ENCODE data around the gene ARAP1.

Gene ARAP1

GRCh38 chr11:72673943-72674828 lies 78.0 kb downstream of the ARAP1 start, which contains the start of gene PDE2A:
Gene PDE2A (minus strand): TSS chr11:72674422. CDS start chr11:72674207, 215 bp downstream.
- H3K27me3 ChIP-seq (ENCODE audit: control insufficient read depth, insufficient read depth, low read length, poor library complexity, severe bottlenecking) = peaks cover 60% of the 10 kb centered on the region
- H3K36me3 ChIP-seq (ENCODE audit: control insufficient read depth, insufficient read depth, low read length) = no peaks in the 10 kb centered on the region
- H3K27ac ChIP-seq (ENCODE audit: insufficient read depth, low read depth, low read length, poor library complexity, severe bottlenecking) = no peak within 1 kb of the TSS
- H3K9me3 ChIP-seq (ENCODE audit: control insufficient read depth, low read length) = no peaks in the 10 kb centered on the region
- 8 to 9% methylated on average over 21 of the region's 21 CpGs for WGBS, 2 experiments
- H3K4me3 ChIP-seq (ENCODE audit: insufficient read depth, low read depth, low read length) = no peak within 1 kb of the TSS
- H3K4me1 ChIP-seq (ENCODE audit: control insufficient read depth, insufficient read depth, low read length) = peaks cover 35% of the 10 kb centered on the region

- H3K4me3 ChIP-seq (ENCODE audit: insufficient read depth, low read depth, low read length) = no peak overlapping the region
- no peak overlapping the region for H3K27ac ChIP-seq (ENCODE audit: insufficient read depth, low read depth, low read length, poor library complexity, severe bottlenecking)
- WGBS, 2 experiments = 39 to 41% methylated on average over 12 of the region's 12 CpGs
- peaks cover 39% of the 10 kb centered on the region for H3K4me1 ChIP-seq (ENCODE audit: control insufficient read depth, insufficient read depth, low read length)
- no peaks in the 10 kb centered on the region for H3K36me3 ChIP-seq (ENCODE audit: control insufficient read depth, insufficient read depth, low read length)
- peaks cover 52% of the 10 kb centered on the region for H3K27me3 ChIP-seq (ENCODE audit: control insufficient read depth, insufficient read depth, low read length, poor library complexity, severe bottlenecking)
- no peaks in the 10 kb centered on the region for H3K9me3 ChIP-seq (ENCODE audit: control insufficient read depth, low read length)
Observed at GRCh38 chr11:72673284-72673942, 78.8 kb downstream of the ARAP1 start.

GRCh38 chr11:72672597-72673238 lies 79.5 kb downstream of the ARAP1 start:
- Histone ChIP-seq H3K27ac (ENCODE audit: insufficient read depth, low read depth, low read length, poor library complexity, severe bottlenecking) (no peak overlapping the region), H3K36me3 (ENCODE audit: control insufficient read depth, insufficient read depth, low read length) (no peaks in the 10 kb centered on the region), H3K4me3 (ENCODE audit: insufficient read depth, low read depth, low read length) (no peak overlapping the region), H3K27me3 (ENCODE audit: control insufficient read depth, insufficient read depth, low read length, poor library complexity, severe bottlenecking) (peaks cover 45% of the 10 kb centered on the region), H3K9me3 (ENCODE audit: control insufficient read depth, low read length) (no peaks in the 10 kb centered on the region), H3K4me1 (ENCODE audit: control insufficient read depth, insufficient read depth, low read length) (peaks cover 39% of the 10 kb centered on the region)
- 72 to 80% methylated on average over 4 of the region's 4 CpGs for WGBS, 2 experiments

DNA sequence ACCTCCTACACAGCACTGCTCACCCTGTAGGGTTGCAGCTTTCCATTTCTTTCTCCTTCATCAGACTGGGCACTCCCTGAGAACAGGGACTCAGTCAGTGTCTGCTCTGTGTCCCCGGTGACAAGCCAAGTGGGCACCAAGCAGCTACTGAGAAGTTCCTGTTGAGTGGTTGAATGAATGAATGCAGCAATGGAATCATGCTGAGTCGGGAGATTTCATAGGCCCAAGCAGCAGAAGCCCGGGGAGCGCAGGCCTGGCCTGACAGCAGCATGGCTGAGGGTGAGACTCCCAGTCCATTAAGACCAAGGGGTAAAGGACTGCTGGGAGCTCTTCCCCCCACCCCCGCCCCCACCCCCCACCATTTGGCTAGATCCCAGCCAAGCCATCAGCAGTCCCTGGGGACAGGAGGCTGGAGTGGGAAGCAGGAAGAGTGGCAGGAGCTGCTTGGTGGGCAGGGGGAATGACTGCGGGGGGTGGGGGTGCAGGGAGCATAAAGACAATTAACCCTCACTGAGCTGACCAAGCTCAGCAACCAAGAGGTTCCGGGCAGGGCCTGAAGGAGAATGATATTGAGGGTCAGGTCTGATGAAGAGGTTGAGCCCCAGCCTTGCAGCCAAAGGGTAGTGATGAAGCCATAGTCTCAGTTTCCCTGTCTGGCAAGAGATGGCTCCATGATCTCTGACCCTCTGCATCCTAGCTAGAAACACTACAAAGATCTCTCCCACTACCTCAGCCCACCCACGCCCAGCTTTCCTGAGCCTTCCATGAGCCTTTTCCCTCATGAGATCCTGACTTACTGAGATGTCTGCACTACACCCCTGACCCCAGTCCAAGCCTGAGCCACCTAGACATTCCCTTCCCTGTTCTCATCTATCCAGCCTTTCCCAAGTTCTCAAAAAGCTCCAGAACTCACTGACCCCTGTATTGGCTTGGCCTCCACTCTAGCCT lies 80.8 kb downstream of the ARAP1 start:
- 62 to 73% methylated on average over 7 to 8 of the region's 8 CpGs for WGBS, 2 experiments
- no peak overlapping the region for H3K27ac ChIP-seq (ENCODE audit: insufficient read depth, low read depth, low read length, poor library complexity, severe bottlenecking)
- H3K36me3 ChIP-seq (ENCODE audit: control insufficient read depth, insufficient read depth, low read length) = no peaks in the 10 kb centered on the region
- peaks cover 32% of the 10 kb centered on the region for H3K27me3 ChIP-seq (ENCODE audit: control insufficient read depth, insufficient read depth, low read length, poor library complexity, severe bottlenecking)
- peaks cover 34% of the 10 kb centered on the region for H3K4me1 ChIP-seq (ENCODE audit: control insufficient read depth, insufficient read depth, low read length)
- H3K9me3 ChIP-seq (ENCODE audit: control insufficient read depth, low read length) = no peaks in the 10 kb centered on the region
- H3K4me3 ChIP-seq (ENCODE audit: insufficient read depth, low read depth, low read length) = no peak overlapping the region

- Histone ChIP-seq H3K27ac (ENCODE audit: insufficient read depth, low read depth, low read length, poor library complexity, severe bottlenecking) (no peak overlapping the region), H3K4me1 (ENCODE audit: control insufficient read depth, insufficient read depth, low read length) (peaks cover 24% of the 10 kb centered on the region), H3K4me3 (ENCODE audit: insufficient read depth, low read depth, low read length) (no peak overlapping the region), H3K27me3 (ENCODE audit: control insufficient read depth, insufficient read depth, low read length, poor library complexity, severe bottlenecking) (peaks cover 18% of the 10 kb centered on the region), H3K36me3 (ENCODE audit: control insufficient read depth, insufficient read depth, low read length) (no peaks in the 10 kb centered on the region), H3K9me3 (ENCODE audit: control insufficient read depth, low read length) (no peaks in the 10 kb centered on the region)
- WGBS, 2 experiments = 44 to 52% methylated on average over 4 of the region's 4 CpGs
Observed at GRCh38 chr11:72670041-72670440, 82.2 kb downstream of the ARAP1 start.

DNA sequence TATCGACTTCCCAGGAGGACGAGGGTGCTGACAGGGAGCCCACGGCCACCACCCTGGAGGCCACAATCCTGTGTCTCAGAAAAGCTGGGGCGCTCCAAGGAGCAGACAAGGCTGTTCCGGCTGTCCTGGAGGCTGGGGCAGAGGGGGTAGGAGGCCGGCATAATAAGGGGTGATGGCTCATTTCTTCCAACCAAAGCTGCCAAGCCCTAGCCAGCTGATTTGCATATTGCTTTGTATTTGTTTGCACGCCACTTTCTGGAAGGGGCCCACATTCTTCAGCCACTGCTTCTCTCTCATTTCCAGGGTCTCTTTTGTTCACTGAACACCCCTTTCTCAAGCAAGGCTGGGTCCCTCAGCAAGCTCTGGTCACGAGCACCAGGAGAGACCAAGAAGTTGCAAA lies 82.7 kb downstream of the ARAP1 start:
- Histone ChIP-seq H3K4me1 (ENCODE audit: control insufficient read depth, insufficient read depth, low read length) (peaks cover 19% of the 10 kb centered on the region), H3K9me3 (ENCODE audit: control insufficient read depth, low read length) (no peaks in the 10 kb centered on the region), H3K27ac (ENCODE audit: insufficient read depth, low read depth, low read length, poor library complexity, severe bottlenecking) (no peak overlapping the region), H3K27me3 (ENCODE audit: control insufficient read depth, insufficient read depth, low read length, poor library complexity, severe bottlenecking) (peaks cover 13% of the 10 kb centered on the region), H3K36me3 (ENCODE audit: control insufficient read depth, insufficient read depth, low read length) (no peaks in the 10 kb centered on the region), H3K4me3 (ENCODE audit: insufficient read depth, low read depth, low read length) (no peak overlapping the region)
- 82 to 88% methylated on average over 8 of the region's 8 CpGs for WGBS, 2 experiments

DNA sequence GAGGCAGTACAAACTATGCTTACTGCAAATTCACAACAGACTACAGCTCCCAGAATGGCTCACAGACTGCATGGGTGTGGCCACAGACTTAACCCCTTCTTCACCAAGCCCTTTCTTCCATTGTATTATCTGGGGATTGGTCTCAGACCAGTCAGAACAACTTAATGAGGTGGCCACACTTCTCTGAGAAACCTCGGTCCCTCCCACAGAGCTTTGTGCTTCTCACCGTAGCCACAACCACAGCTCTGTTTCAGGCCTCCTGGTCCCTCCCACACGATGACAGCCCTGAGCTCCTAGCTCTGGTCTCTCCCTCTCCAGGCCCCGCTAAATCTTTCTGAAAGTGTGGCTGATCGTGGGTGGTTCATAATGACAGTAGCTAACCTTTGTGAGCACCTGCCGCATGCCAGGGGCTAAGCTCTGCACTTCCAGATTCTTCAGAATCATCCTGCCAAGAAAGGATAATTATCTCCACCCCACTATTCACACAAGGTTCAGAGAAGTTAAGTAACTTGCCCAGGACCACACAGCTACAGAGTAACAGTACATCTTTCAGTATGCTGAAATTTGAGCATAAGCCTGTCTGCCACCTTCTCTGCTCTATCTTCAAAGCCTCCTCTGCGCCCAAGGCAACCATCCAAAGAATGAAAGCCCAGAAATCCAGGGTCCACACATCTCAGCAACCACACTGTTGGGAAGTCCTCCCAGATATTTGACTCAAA lies 83.4 kb downstream of the ARAP1 start:
- no peaks in the 10 kb centered on the region for H3K9me3 ChIP-seq (ENCODE audit: control insufficient read depth, low read length)

GRCh38 chr11:72665911-72666472 lies 86.2 kb downstream of the ARAP1 start:
- Histone ChIP-seq H3K4me3 (ENCODE audit: insufficient read depth, low read depth, low read length) (no peak overlapping the region), H3K4me1 (ENCODE audit: control insufficient read depth, insufficient read depth, low read length) (peaks cover 10% of the 10 kb centered on the region), H3K27ac (ENCODE audit: insufficient read depth, low read depth, low read length, poor library complexity, severe bottlenecking) (no peak overlapping the region), H3K9me3 (ENCODE audit: control insufficient read depth, low read length) (no peaks in the 10 kb centered on the region), H3K27me3 (ENCODE audit: control insufficient read depth, insufficient read depth, low read length, poor library complexity, severe bottlenecking) (no peaks in the 10 kb centered on the region), H3K36me3 (ENCODE audit: control insufficient read depth, insufficient read depth, low read length) (no peaks in the 10 kb centered on the region)
- WGBS, 2 experiments = 61 to 68% methylated on average over 6 of the region's 6 CpGs

More for the DNA sequence above, 83.4 kb downstream of the ARAP1 start:
- no peaks in the 10 kb centered on the region for H3K36me3 ChIP-seq (ENCODE audit: control insufficient read depth, insufficient read depth, low read length)
- peaks cover 11% of the 10 kb centered on the region for H3K4me1 ChIP-seq (ENCODE audit: control insufficient read depth, insufficient read depth, low read length)
- peaks cover 6% of the 10 kb centered on the region for H3K27me3 ChIP-seq (ENCODE audit: control insufficient read depth, insufficient read depth, low read length, poor library complexity, severe bottlenecking)
- 62 to 65% methylated on average over 7 of the region's 7 CpGs for WGBS, 2 experiments
- no peak overlapping the region for H3K27ac ChIP-seq (ENCODE audit: insufficient read depth, low read depth, low read length, poor library complexity, severe bottlenecking)
- H3K4me3 ChIP-seq (ENCODE audit: insufficient read depth, low read depth, low read length) = no peak overlapping the region

- Histone ChIP-seq H3K4me1 (ENCODE audit: control insufficient read depth, insufficient read depth, low read length) (peaks cover 11% of the 10 kb centered on the region), H3K27ac (ENCODE audit: insufficient read depth, low read depth, low read length, poor library complexity, severe bottlenecking) (no peak overlapping the region), H3K36me3 (ENCODE audit: control insufficient read depth, insufficient read depth, low read length) (no peaks in the 10 kb centered on the region), H3K4me3 (ENCODE audit: insufficient read depth, low read depth, low read length) (no peak overlapping the region), H3K27me3 (ENCODE audit: control insufficient read depth, insufficient read depth, low read length, poor library complexity, severe bottlenecking) (no peaks in the 10 kb centered on the region), H3K9me3 (ENCODE audit: control insufficient read depth, low read length) (no peaks in the 10 kb centered on the region)
- 85 to 89% methylated on average over 5 of the region's 5 CpGs for WGBS, 2 experiments
Observed at GRCh38 chr11:72662036-72662435, 90.2 kb downstream of the ARAP1 start.

Data from ectodermal cell (in vitro differentiated cells).